ENCODE data around the gene ATRN.
"Not testable (repeated sequence)": the region's sequence is repeated elsewhere in the genome, so short reads cannot be mapped to it uniquely, and the experiment has no call there.

The ATRN gene

DNA sequence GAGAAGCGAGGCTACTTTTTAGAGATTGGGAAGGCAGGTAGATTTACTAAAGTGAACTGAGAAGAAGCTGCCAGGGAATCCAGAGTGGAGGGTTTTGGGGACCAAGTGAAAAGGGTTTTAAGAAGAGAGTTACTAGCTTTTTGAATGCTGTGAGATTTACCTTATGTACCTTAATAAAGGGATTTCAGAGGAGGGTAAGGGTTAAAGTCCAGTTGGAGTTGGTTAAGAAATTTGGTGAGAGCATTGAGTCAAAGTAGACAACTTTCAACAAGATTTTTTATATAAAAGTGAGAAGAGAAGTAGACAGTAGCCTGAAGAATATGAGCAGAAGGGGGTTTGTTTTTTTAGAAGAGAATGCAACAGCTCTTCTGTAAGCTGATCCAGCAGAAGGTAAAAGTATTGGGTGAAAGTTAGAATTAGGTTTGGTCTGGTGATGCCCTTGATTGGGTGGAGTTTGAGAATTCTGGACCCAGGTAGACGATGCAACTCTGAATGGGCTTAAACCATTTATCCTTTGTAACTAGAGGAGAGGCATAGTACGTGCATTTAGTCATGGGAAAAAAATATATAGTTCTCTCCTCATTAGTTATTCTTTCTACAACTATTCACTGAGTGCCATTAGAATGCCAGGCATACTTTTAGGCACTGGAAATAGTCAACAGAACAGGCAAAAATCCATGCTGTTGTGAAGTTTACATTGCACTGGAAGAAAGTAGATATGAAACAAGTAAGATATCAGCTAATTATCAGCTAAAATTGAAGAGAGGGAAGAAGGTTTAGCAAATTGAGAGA lies 44.8 kb downstream of the ATRN start:
- DNase-seq (ENCODE audit: low spot score) = no peak

DNA sequence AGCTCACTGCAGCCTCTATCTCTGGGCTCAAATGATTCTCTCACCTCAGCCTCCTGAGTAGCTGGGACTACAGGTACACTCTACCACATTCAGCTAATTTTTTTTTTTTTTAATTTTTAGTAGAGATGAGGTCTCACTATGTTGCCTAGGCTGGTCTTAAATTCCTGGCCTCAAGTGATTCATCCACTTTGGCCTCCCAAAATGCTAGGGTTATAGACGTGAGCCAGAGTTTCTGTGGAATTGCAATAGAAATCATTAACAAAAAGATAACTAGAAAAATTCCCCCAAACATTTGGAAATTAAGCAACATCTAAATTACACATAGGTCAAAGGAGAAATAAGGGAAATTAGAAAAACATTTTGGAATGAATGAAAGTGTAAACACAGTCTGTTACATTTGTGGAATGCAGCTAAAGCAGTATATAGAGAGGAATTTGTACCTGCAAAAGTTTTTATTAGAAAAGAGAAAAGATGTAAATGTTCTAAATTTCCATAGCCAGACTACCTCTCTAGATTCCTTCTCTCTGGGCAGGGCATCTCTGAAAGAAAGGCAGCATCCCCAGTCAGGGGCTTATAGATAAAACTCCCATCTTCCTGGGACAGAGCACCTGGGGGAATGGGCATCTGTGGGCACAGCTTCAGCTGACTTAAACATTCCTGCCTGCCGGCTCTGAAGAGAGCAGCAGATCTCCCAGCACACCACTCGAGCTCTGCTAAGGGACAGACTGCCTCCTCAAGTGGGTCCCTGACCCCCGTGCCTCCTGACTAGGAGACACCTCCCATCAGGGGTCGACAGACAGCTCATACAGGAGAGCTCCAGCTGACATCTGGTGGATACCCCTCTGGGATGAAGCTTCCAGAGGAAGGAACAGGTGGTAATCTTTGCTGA lies 51.3 kb downstream of the ATRN start:
- DNase-seq (ENCODE audit: low spot score) = no peak

DNA sequence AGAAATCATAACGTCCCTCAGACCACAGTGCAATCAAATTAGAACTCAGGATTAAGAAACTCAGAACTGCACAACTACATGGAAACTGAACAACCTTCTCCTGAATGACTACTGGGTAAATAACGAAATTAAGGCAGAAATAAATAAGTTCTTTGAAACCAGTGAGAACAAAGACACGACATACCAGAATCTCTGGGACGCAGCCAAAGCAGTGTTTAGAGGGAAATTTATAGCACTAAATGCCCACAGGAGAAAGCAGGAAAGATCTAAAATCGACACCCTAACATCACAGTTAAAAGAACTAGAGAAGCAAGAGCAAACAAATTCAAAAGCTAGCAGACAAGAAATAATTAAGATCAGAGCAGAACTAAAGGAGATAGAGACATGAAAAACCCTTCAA lies 53.9 kb downstream of the ATRN start:
- DNase-seq (ENCODE audit: low spot score) = not testable (repeated sequence)

DNA sequence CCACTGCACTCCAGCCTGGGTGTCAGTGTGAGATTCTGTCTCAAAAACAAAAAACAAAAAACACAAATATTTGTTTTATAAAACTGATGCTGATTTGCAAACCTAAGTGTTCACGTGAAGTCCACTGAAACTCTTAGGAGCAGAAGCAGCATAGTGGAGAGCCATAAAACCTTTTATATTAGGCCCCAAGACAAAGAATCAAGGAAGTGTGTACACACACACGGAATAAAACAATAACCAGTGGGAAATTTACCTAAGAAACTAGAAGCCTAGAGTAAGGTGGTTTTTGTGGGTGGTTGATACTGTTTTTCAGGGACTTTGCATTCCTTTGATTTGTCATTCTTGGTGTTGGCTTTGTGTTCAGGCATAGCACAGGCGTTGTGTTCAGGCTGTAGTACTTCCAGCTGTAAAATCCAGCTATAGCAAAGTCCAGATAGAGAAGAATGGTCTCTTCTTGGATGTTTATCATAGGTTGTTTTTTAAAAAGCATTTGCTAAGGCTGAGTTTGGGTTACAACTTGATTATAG lies 61.3 kb downstream of the ATRN start:
- no peak for DNase-seq (ENCODE audit: low spot score)

DNA sequence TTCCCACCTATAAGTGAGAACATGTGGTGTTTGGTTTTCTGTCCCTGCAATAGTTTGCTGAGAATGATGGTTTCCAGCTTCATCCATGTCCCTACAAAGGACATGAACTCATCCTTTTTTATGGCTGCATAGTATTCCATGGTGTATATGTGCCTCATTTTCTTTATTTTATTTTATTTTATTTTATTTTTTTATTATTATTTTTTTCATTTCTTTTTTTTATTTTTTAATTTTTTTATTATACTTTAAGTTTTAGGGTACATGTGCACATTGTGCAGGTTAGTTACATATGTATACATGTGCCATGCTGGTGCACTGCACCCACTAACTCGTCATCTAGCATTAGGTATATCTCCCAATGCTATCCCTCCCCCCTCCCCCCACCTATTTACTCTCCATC lies 66.9 kb downstream of the ATRN start:
- DNase-seq (ENCODE audit: low spot score) = not testable (repeated sequence)

DNA sequence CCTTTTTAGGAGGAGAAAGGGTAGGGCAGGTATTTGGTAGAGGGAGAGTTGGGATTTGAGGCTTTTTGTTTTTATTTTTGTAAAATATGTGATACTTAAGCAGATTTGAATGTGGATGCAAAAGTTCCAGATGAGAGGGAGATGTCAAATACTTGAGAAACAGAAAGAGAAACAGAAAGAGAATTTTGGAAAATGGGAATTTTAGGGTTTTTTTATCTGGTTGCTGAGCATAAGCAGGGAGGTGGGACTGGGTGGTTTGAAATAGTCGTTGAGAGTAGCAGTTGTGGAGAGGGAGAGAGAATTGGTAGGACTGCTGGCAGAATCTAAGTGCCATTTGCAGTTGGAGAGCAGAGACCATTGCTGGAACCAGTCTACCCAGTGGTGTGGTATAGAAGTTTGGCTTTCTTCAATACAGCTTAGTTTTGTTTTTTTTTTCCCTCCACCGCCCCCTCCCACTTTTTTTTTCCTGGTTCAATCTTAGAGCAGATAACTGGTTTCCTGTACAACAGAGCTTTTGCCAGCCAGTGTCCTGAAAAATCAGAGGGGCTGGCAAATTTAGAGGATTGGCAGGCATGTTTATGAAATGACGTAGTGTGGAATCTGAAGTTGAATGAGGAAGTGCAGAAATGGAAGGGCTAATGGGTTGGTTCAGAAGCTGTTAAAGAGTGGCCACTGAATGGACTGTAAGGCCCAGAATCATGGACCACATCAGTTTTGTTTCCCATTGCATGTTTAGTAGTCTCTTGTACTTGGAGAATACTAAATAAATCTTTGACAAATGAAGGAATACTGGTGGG lies 68.7 kb downstream of the ATRN start:
- DNase-seq (ENCODE audit: low spot score) = no peak

DNA sequence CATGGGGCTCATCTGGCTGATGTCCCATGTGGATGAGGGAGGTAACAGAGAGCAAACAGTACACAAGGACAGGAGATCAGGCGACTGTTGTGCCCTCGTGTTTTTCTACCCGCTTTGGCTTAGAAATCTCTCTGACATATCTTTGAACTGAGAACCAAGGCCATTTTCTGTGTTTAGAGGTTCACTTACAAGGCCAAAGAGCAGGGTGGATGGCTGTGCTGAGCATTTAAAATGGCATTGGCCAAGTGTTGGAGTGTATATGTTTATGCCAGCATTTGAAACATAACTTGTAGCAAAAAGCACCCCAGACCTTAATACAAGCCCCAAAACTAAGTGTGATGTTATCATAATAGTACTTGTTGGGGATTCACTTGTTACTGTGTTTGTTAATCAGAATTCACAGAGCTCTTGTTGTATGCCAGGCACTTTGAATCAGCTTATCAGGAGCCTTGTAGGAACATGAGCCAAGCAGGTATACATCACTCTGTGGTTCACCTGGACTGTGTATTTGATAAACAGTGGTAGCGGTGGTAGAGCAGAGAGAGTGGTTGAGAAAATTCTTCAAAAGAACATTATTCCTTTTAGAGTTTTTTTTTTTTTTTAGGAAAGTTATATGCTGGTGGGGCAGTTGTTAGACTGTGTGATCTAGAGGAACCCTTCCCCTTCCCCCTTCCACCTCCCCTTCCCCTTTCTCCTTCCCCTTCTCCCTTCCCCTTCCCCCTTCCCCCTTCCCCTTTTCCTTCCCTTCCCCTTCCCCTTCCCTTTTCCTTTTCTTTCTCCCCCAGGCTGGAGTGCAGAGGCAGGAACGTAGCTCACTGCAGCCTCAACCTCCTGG lies 71.3 kb downstream of the ATRN start:
- DNase-seq (ENCODE audit: low spot score) = no peak

DNA sequence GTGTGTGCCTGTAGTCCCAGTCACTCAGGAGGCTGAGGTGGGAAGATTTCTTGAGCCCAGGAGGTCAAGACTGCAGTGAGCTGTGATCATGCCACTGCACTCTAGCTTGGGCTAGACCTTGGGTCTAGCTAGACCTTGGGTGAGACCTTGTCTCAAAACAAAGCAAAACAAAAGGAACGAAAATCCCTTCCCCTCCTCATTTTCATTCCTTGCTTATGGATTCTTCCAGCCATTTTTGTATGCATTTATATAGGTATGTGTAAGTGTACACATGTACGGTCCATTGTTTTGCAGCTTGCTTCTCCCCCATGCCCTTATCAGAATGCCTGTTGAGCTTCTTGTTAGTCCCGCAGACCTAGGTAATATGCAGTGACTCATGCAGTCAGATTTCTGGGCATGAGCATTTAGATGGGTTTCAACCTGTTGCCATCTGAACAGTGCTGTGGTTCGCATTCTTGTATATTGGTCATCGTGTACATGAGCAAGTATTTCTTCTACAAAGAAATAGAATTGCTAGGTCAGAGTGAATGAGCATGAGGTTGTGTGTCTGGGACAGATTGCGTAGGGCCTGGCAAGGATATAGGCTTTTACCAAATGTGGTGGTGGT lies 73.2 kb downstream of the ATRN start:
- no peak for DNase-seq (ENCODE audit: low spot score)

DNA sequence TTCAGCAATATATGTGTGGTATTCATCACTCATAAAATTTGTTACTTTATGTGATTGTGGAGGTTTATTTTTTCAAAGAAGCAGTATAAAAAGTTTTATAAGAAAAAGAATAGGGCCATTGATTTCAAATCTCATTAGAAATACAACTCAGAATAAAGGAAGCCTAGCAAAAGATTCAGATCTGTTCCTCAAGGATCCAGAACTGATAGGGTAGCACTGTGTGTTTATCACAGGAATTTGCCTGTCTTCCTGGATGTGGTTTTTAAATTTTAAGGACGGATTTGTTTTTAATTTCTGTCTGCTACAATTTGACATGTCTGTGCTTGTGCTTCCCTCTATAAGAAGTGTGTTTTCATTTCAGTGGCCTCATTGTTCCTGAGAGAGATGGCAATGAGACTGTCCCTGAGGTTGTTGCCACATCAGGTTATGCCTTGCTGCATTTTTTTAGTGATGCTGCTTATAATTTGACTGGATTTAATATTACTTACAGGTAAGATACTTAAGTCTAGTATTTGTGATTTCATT lies 74.6 kb downstream of the ATRN start:
- DNase-seq (ENCODE audit: low spot score) = no peak

DNA sequence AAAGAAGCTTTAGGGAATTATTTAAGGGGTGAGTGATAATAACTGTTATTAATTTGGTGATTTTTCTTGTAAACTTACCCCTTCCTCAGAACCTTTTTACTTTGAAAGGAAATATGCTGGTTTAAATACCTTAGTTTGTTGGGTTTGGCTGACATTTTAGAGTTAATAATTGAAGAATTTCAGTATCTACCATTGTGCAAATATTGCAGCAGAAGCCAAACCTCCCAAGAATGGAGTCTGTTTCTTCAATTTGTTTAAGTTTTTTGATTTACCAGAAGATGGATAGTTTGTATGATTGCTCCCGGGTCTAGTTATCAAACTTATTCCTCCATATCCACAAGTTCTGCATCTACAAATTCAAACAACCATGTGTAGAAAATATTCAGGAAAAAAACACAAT lies 77.1 kb downstream of the ATRN start:
- DNase-seq (ENCODE audit: low spot score) = no peak

DNA sequence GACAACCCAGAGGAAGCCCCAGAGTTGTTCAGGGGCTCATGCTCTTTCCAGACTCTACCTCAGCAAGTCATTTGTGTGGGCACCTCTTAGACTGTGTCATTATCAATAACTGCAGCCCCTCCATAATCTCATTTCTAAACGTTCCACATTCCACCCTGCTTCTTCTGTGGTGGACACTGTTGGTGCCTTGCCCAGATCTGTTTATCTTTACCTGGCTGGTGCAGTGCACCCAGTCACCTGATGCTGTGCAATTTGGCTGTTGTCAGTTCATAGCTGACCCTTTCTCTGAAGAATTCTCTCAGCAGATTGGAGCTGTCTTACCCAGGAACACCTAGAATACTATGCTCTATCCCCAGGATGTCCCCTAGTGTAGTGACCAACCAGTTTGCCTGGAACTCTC lies 80.0 kb downstream of the ATRN start:
- DNase-seq (ENCODE audit: low spot score) = no peak

DNA sequence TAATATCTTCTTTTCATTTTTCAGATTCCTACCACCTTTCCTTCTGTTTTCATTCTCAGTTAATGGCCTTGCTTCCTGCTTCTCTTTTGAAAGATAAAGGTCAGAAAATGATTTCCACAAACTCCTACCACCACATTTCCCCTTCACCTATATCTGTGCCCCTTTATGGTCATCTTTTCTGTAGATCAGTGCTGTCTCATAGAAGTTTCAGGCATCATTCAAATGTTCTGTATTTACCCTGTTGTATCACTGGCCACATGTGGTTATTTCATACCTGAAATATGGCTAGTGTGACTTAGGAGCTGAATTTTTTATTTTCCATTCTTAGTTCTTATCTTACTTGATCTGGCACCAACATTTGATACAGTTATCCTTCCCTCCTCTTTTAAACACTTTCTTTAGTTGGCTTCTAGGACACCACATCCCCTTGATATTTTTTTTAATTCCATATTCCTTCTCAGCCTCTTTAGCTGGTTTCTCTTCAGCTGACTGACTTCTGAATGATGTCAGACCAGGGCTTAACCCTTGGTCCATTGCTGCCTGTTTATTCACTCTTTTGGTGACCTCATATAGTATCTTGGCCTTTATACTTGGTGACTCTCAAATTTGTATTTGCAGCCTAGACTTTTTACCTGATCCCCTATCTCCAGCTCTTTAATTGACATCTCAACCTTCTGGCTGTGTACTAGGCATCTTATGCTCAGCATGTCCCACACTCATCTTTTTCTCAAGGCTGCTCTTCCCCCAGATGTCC lies 81.0 kb downstream of the ATRN start:
- no peak for DNase-seq (ENCODE audit: low spot score)

DNA sequence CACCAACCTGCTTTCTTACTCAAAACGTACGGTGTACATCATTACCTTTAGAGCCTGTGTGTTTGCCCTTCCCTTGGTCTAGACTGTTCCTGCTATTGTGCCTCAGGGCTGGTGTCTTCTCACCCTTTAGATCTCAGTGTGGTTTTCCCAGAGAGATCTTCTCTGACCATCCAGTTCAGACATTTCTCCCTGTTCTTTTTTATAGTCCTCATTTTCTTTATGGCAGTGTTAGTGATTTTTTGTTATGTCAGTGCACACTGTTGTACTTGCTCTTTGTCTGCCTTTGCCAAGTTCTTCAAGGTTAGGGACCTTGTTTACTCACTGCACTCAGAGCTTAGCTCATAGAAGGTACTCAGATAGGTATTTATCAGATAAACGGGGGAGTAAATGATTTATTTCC lies 82.8 kb downstream of the ATRN start:
- DNase-seq (ENCODE audit: low spot score) = no peak

DNA sequence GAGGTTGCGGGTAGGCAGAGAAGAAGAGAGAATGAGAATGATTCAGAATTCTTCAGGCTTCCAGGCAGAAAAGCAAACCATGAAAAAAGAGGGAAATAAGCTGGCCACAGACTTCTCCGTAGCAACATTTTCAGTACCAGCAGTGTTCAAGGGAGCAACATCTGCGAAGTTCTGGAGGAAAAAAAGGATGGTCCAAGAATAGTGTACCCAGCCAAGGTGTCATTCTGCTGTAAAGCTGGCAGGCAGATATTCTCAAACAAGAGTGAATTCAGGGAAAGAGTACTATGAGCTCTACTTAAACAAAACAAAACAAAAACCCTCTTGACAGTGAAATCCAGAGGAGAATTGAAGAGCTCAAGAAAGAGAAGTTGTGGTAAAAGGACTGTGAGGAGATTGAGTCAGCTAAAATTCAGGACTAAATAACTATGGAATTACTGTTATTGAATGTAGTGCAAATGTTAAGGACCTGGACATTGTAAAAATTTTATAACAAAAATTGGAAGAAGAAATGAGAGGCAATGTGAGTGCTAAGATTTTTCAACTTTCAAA lies 86.5 kb downstream of the ATRN start:
- no peak for DNase-seq (ENCODE audit: low spot score)

DNA sequence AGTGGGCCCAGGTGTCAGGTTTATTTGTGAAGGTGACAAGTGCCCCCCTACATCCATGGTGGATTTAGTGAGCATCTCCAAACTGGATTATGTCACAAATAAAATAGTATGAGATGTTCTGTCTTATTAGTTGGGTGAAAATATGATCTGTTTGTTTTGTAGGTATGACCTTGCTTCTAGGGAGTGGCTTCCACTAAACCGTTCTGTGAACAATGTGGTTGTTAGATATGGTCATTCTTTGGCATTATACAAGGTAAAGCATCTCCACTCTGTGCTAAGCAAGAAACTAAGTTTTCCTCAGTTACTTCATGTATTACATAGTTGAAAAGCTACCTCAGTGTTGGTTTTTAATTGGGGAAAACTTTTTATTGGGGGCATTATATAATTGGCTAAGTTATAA lies 88.4 kb downstream of the ATRN start:
- DNase-seq (ENCODE audit: low spot score) = no peak

DNA sequence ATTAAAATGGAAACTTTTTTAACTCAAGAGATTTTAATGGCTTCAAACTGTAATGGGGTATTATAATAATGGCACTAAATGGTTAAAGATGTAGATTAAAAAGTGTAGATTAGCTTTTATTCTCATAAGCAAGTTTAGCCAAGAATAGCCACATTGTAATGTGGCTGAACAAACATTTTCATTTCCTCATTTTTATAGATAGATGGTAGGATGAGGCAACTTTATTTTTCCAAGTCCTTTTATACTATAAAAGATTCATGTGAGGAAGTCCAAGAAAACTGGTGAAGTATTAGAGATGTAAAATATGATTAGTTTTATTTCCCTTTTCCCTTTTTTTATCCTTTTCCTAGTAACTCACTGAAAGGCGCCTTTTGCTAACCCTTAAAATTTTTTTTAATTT lies 88.8 kb downstream of the ATRN start:
- no peak for DNase-seq (ENCODE audit: low spot score)

DNA sequence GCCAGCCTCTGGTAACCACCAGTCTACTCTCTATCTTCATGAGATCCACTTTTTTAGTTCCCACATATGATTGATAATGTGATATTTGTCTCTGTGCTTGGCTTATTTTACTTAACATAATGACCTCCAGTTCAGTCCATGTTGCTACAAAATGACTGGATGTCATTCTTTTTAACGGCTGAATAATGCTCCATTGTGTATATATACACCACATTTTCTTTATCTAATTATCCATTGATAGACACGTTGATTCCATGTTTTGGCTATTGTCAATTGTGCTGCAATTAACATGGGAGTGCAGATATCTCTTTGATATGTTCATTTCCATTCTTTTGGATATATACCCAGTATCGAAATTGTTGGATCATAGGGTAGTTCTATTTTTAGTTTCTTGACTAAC lies 89.3 kb downstream of the ATRN start:
- no peak for DNase-seq (ENCODE audit: low spot score)

DNA sequence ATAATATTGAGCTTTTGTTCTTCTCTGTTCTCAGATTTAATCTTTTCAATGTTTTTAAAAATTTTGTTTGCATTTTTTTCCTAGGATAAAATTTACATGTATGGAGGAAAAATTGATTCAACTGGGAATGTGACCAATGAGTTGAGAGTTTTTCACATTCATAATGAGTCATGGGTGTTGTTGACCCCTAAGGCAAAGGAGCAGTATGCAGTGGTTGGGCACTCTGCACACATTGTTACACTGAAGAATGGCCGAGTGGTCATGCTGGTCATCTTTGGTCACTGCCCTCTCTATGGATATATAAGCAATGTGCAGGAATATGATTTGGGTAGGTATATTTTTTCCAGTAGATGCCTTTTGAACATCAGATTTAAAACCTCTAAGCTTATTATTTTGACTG lies 89.8 kb downstream of the ATRN start:
- DNase-seq (ENCODE audit: low spot score) = no peak

DNA sequence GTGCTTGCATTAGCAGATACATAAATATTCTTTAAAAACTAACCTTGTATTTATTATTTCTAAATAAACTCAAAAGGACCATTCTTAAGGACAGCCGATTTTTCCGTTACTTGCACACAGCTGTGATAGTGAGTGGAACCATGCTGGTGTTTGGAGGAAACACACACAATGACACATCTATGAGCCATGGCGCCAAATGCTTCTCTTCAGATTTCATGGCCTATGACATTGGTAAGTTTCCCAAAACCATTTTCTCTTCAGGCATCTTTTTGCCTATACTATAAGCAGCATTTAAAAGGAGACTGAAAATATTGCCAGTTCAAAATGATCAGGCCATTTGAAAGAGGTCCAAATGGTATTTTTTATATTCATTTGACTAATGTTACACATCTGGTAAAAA lies 92.3 kb downstream of the ATRN start:
- DNase-seq (ENCODE audit: low spot score) = no peak
